Choroid plexus epithelial cell (primary cell): ENCODE measurements around the gene MRGPRE.

Source experiments
- DNase-seq: peaks from one replicate; pipeline ENCODE4 v3.0.0-alpha.2; 2010; ENCODE audit warnings: low read depth
- H3K4me3 ChIP-seq: 2 replicates; pipeline ENCODE4 v1.5.1; 2011; ENCODE audit warnings: low read depth, mild to moderate bottlenecking, control low read depth, low read length, moderate library complexity
- CTCF ChIP-seq: conservative IDR thresholded peaks from 2 replicates; pipeline ENCODE4 v1.5.1; 2011; ENCODE audit warnings: low read depth, mild to moderate bottlenecking, control low read depth, inconsistent platforms, low read length, moderate library complexity

MRGPRE gene

GRCh38 chr11:3213659-3214419 lies 18.4 kb downstream of the MRGPRE start:
- no peak overlapping the region for H3K4me3 ChIP-seq
- DNase-seq, result no peak
- no peak for TF ChIP-seq CTCF

GRCh38 chr11:3208272-3208671 lies 23.9 kb downstream of the MRGPRE start:
- H3K4me3 ChIP-seq, result no peak overlapping the region
- no peak for DNase-seq
- TF ChIP-seq CTCF, result no peak

- no peak for DNase-seq
- no peak overlapping the region for H3K4me3 ChIP-seq
These were observed 24.6 kb downstream of the MRGPRE start for GRCh38 chr11:3207526-3208189.

GRCh38 chr11:3206922-3207204 lies 25.4 kb downstream of the MRGPRE start:
- no peak for TF ChIP-seq CTCF
- no peak for DNase-seq
- no peak overlapping the region for H3K4me3 ChIP-seq

More at GRCh38 chr11:3207526-3208189, 24.6 kb downstream of the MRGPRE start:
- no peak for TF ChIP-seq CTCF

GRCh38 chr11:3206156-3206921 lies 25.9 kb downstream of the MRGPRE start:
- no peak overlapping the region for H3K4me3 ChIP-seq
- DNase-seq, result no peak
- TF ChIP-seq CTCF, result no peak

GRCh38 chr11:3205261-3206155 lies 26.7 kb downstream of the MRGPRE start:
- H3K4me3 ChIP-seq, result no peak overlapping the region
- no peak for DNase-seq
- no peak for TF ChIP-seq CTCF
